Loucy (cell line): ENCODE measurements around the gene RPL27.

Experiments used
- H2AFZ ChIP-seq: fragments of 200-600 bp; sonication (generic); 2 replicates; pipeline ENCODE4 v1.6.0; 2016; ENCODE audit warnings: antibody characterized with exemption, mild to moderate bottlenecking, low read length, moderate library complexity
- H3F3A ChIP-seq: fragments of 200-600 bp; 2 replicates; pipeline ENCODE4 v1.6.0; 2016; ENCODE audit warnings: antibody characterized with exemption, low read depth, mild to moderate bottlenecking
- H3K27me3 ChIP-seq: fragments of 200-600 bp; sonication (generic); 2 replicates; pipeline ENCODE4 v1.6.1; 2014; ENCODE audit warnings: low read length, mild to moderate bottlenecking; ENCODE audit not compliant: insufficient read depth, poor library complexity, severe bottlenecking
- H3K36me3 ChIP-seq: fragments of 200-600 bp; sonication (generic); 2 replicates; pipeline ENCODE4 v1.6.1; 2016; ENCODE audit warnings: low read length; ENCODE audit not compliant: insufficient read depth
- H3K4me1 ChIP-seq: fragments of 200-600 bp; sonication (generic); 2 replicates; pipeline ENCODE4 v1.5.1; 2014; ENCODE audit warnings: low read length, mild to moderate bottlenecking; ENCODE audit not compliant: insufficient read depth, poor library complexity, severe bottlenecking
- H3K4me2 ChIP-seq: fragments of 200-600 bp; sonication (generic); 2 replicates; pipeline ENCODE4 v1.6.0; 2014; ENCODE audit warnings: antibody characterized with exemption, low read length, low read depth, mild to moderate bottlenecking; ENCODE audit not compliant: poor library complexity, severe bottlenecking
- H3K4me3 ChIP-seq: fragments of 200-600 bp; sonication (generic); 2 replicates; pipeline ENCODE4 v1.5.1; 2014; ENCODE audit warnings: low read length, mild to moderate bottlenecking, mixed read lengths; ENCODE audit not compliant: poor library complexity, severe bottlenecking
- H3K79me2 ChIP-seq: fragments of 200-600 bp; sonication (generic); 2 replicates; pipeline ENCODE4 v1.6.1; 2014; ENCODE audit warnings: low read length; ENCODE audit not compliant: insufficient read depth
- H3K9ac ChIP-seq: fragments of 200-600 bp; sonication (generic); 2 replicates; pipeline ENCODE4 v1.6.0; 2014; ENCODE audit warnings: mild to moderate bottlenecking, low read depth, low read length, moderate library complexity; ENCODE audit not compliant: poor library complexity, severe bottlenecking
- H3K9me2 ChIP-seq: fragments of 200-600 bp; sonication (generic); replicated peaks from 2 replicates; pipeline ENCODE4 v1.6.1; 2016; ENCODE audit warnings: low read depth, low read length, mixed read lengths
- H3K9me3 ChIP-seq: fragments of 200-600 bp; sonication (generic); 2 replicates; pipeline ENCODE4 v1.6.1; 2014; ENCODE audit warnings: mild to moderate bottlenecking, antibody characterized with exemption, low read length, low read depth; ENCODE audit not compliant: insufficient read depth
- H4K20me1 ChIP-seq: fragments of 200-600 bp; sonication (generic); 2 replicates; pipeline ENCODE4 v1.6.0; 2014; ENCODE audit warnings: antibody characterized with exemption, low read length, mild to moderate bottlenecking; ENCODE audit not compliant: insufficient read depth, poor library complexity, severe bottlenecking
- CTCF ChIP-seq: fragments of 200-600 bp; sonication (generic); conservative IDR thresholded peaks from 2 replicates; pipeline ENCODE4 v1.5.1; 2014; ENCODE audit warnings: mild to moderate bottlenecking, antibody characterized with exemption, low read length
- EZH2phosphoT487 ChIP-seq: fragments of 200-600 bp; IDR thresholded peaks from 2 replicates; pipeline ENCODE4 v1.6.1; 2018; ENCODE audit warnings: antibody characterized with exemption, mild to moderate bottlenecking, moderate library complexity, borderline replicate concordance

RPL27 gene

GRCh38 chr17:43003542-43004172, 5.4 kb downstream of the RPL27 start:
- Histone ChIP-seq H3K9me2 (no peaks in the 10 kb centered on the region), H3K4me1 (peaks cover 14% of the 10 kb centered on the region), H3K9ac (no peak overlapping the region), H3K79me2 (peaks cover 30% of the 10 kb centered on the region), H3F3A (peaks cover 2% of the 10 kb centered on the region; the same call in 1 of the 2 replicates), H3K36me3 (peaks cover 24% of the 10 kb centered on the region; the same call in 1 of the 2 replicates), H2AFZ (no peak overlapping the region), H3K4me2 (no peak overlapping the region), H4K20me1 (peaks cover 25% of the 10 kb centered on the region), H3K4me3 (no peak overlapping the region), H3K9me3 (no peaks in the 10 kb centered on the region), H3K27me3 (peaks cover 5% of the 10 kb centered on the region)
- TF ChIP-seq CTCF (no peak), EZH2phosphoT487 (no peak)

DNA sequence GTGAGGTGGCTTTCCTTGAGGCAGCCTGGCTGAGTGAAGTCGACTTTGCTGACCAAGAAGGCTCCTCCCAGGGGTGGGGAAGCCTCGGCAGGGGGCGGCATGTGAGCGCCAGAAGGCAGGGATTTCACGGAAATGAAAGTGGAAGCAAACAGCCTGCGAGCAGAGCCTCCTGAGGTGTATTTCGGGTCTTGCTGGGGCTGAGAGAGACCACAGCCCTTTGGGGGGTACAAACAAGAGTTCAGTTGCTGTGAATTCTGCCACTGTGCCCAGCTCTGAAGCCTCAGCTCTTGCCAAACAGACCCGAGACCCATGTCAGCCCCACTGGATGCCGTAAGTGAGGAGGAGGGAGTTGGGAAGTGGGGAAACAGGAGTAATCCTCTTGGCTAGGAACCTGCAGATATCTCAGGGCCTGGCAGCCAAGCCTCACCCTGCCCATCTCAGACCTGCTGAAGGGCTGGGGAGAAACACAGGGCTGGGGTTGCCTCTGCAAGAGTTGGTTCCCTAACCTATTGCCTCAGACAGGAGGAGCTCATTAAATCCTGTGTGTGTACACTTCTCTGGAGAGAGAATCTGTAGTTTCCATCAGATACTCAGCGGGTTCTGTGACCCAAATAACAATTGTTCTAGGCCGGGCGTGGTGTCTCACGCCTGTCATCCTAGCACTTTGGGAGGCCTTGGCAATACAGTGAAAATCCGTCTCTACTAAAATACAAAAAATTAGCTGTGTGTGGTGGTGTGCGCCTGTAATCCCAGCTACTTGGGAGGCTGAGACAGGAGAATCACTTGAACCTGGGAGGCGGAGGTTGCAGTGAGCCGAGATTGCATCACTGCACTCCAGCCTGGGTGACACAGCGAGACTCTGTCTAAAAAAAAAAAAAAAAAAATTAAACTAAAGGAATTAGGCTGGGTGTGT, 8.7 kb downstream of the RPL27 start, which contains the start of gene IFI35:
Gene IFI35, plus strand, starts transcription at position 146 of the 913 bp plus-strand sequence. Its CDS starts 164 bp downstream, at position 310.
- Histone ChIP-seq H3F3A (peaks cover 2% of the 10 kb centered on the region; the same call in 1 of the 2 replicates), H3K9me3 (no peaks in the 10 kb centered on the region), H3K36me3 (peaks cover 12% of the 10 kb centered on the region; the same call in 1 of the 2 replicates), H3K9ac (peak within 1 kb of the TSS; percentile 81), H3K79me2 (no peaks in the 10 kb centered on the region), H3K27me3 (no peaks in the 10 kb centered on the region), H3K4me3 (peak within 1 kb of the TSS; percentile 76), H2AFZ (peak within 1 kb of the TSS; percentile 77), H3K9me2 (no peaks in the 10 kb centered on the region), H3K4me2 (peak within 1 kb of the TSS; percentile 83), H4K20me1 (no peaks in the 10 kb centered on the region), H3K4me1 (no peaks in the 10 kb centered on the region)
- TF ChIP-seq EZH2phosphoT487 (no peak), CTCF (peak; percentile 69)

DNA sequence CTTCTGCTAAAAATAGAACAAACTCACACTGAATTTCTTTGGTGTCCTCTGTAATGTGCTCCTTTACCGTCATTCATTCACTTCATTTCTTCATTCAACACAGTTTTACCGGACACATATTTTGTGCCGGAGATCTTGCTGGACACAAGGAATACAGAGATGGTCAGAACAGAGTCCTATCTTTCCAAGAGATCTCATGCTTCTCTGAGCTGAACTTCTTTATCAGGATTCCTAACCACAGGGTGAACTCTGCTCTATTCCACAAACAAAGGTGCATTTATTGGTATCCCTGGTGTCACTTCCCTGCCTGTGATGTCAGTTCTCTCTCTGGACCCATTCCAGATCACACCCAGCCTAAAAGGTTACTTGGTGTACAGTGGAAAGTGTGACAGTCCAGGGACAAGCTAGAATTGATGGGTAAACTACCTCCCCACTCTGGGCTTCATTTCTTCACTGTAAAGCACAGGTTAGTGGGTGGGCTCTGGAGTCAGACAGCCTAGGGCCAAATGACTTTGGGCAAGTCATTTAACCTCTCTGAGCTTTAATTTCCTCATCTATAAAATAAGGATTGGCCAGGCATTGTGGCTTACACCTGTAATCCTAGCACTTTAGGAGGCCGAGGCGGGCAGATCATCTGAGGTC, 12.6 kb downstream of the RPL27 start:
- no peak overlapping the region for H3K4me2 ChIP-seq
- no peaks in the 10 kb centered on the region for H4K20me1 ChIP-seq
- H3K4me1 ChIP-seq: no peaks in the 10 kb centered on the region
- H3F3A ChIP-seq: no peaks in the 10 kb centered on the region
- H3K9me2 ChIP-seq: no peaks in the 10 kb centered on the region
- H3K36me3 ChIP-seq: peaks cover 14% of the 10 kb centered on the region; the same call in 1 of the 2 replicates
- H3K79me2 ChIP-seq: no peaks in the 10 kb centered on the region
- H2AFZ ChIP-seq: no peak overlapping the region
- H3K4me3 ChIP-seq: no peak overlapping the region
- H3K9me3 ChIP-seq: no peaks in the 10 kb centered on the region
- TF ChIP-seq CTCF (no peak), EZH2phosphoT487 (no peak)
- no peak overlapping the region for H3K9ac ChIP-seq
- no peaks in the 10 kb centered on the region for H3K27me3 ChIP-seq
